Epithelial cell of esophagus (primary cell): ENCODE data around the gene MAML3.

ENCODE experiments used
- DNase-seq: peaks from one replicate; pipeline ENCODE4 v3.0.0; 2010; ENCODE audit warnings: low read depth
- H3K4me3 ChIP-seq: 2 replicates; pipeline ENCODE4 v1.5.1; 2011; ENCODE audit warnings: mild to moderate bottlenecking, low read length, control low read depth
- TF ChIP-seq, protein P1 (sequence below): IDR thresholded peaks from 2 replicates; pipeline ENCODE4 v1.5.1; 2011; ENCODE audit warnings: low read depth, mild to moderate bottlenecking, low read length, control low read depth, inconsistent platforms; ENCODE audit not compliant: insufficient read depth; ENCODE audit errors: missing control alignments

Gene MAML3

DNA sequence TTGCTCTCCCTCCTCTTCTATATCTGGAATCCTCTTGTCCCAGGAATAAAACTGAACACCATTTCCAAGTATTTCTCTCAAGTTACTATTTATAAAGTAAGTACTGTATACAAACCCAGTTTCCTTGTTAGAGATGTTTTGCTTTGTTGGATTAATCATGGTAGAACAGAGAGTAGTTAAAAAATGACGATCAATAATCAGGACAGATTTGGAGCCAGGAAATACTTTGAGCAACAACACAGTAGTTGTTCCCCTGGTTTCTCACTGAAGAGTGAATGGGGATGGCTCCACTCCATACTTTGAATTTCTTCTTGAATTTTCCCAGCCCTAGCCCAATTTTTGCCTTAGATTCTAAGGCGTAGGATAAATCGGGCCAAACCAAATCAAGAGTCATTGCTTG lies 467.0 kb downstream of the MAML3 start:
- no peak for DNase-seq
- H3K4me3 ChIP-seq, result no peak overlapping the region
- TF ChIP-seq, protein P1, sequence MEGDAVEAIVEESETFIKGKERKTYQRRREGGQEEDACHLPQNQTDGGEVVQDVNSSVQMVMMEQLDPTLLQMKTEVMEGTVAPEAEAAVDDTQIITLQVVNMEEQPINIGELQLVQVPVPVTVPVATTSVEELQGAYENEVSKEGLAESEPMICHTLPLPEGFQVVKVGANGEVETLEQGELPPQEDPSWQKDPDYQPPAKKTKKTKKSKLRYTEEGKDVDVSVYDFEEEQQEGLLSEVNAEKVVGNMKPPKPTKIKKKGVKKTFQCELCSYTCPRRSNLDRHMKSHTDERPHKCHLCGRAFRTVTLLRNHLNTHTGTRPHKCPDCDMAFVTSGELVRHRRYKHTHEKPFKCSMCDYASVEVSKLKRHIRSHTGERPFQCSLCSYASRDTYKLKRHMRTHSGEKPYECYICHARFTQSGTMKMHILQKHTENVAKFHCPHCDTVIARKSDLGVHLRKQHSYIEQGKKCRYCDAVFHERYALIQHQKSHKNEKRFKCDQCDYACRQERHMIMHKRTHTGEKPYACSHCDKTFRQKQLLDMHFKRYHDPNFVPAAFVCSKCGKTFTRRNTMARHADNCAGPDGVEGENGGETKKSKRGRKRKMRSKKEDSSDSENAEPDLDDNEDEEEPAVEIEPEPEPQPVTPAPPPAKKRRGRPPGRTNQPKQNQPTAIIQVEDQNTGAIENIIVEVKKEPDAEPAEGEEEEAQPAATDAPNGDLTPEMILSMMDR, result no peak

DNA sequence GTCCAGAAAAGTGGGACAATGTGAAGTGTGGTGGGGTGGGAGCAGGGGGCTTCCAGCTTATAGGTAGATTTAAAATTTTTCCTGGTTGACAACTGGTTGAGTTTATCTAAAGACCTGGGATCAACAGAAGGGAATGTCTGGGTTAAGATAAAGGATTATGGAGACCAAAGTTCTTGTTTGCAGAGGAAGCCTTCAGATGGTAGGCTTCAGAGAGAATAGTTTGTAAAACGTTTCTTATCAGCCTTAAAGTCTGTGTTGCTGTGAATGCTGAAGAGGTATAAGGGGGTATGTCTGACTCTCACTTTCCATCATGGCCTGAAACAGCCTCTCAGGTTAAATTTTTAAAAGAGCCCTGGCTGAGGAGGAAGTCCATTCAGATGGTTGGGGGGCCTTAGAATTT lies 467.9 kb downstream of the MAML3 start:
- H3K4me3 ChIP-seq, result no peak overlapping the region

DNA sequence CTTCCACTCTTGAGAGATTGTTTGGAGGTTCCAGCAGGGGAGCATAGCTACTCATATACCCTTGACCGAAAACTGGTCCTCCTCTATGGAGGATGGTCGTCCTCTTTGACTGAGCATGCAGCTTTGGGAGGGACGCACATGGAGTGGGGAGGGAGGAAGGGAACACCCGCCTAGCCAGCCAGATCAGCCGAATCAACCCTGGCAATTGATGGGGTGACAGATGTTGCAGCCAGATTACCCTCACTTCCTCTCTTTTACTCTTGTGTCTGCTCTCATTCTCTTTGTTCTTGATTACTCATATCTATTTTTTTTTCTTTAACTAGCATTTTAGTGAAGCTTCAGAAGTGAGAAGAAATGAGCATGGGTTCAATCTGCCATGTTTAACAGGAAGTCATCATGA lies 468.8 kb downstream of the MAML3 start:
- no peak for DNase-seq
- TF ChIP-seq, protein P1, result no peak
- H3K4me3 ChIP-seq, result no peak overlapping the region

More for the DNA sequence above, 467.9 kb downstream of the MAML3 start:
- no peak for DNase-seq
- TF ChIP-seq, protein P1, result no peak

DNA sequence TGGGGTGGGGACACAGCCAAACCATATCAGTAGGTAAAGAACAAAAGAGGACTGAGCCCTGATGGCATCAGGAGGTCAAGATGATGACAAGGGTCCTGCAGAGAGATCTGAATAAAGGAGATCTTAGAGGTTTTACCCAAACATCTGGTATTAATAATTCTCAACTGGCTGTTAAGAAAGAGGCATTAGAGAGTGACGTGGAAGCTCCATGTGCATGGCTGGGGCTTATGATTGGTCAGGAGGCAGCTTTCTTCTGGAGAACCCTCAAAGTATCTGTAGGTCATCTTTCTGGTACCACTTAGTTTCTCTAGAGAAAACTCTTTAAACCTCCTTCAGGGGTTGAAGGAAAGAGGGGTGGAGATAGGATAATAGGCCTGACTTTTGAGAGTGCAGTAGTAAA lies 469.6 kb downstream of the MAML3 start:
- TF ChIP-seq, protein P1, result no peak
- DNase-seq, result no peak
- no peak overlapping the region for H3K4me3 ChIP-seq

DNA sequence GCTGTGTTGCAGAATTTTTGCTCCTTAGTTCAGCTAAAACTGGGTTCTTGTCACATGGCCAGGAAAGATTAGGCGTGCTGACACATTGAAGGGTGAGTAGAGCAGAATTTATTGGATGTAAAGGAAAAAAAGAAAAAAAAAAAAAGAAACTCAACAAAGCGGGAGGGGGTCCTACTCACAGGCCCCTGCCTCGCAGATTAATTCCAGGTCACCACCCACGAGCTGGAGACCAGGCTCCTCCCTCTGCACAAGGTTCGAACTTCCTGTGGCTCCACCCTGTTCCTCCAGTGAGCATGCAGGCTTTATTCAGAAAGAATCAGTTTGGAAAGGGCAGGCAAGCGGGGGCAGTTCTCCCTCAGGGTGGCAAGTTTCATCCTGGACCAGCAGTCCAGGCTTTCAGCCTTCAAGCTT lies 471.2 kb downstream of the MAML3 start:
- DNase-seq, result no peak
- TF ChIP-seq, protein P1, result no peak
- no peak overlapping the region for H3K4me3 ChIP-seq

DNA sequence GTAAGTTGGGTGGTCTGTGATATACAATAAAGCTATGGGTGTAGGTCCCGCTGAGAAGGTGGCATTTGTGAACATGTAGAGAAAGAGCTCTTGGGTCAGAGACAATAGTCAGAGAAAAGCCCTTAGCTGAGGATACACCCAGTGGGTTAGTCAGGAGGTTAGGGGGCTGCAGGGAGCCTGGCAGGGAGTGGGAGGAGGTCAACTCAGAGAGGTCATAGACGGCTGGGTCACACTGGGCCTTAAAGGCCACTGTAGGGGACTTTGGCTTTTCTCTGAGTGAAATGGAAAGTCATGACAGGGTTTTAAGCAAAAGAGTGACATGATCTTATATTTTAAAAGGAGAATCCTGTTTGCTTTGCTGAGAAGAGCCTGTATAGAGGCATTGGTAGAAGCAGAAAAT lies 471.7 kb downstream of the MAML3 start:
- no peak overlapping the region for H3K4me3 ChIP-seq
- TF ChIP-seq, protein P1, result no peak
- DNase-seq, result no peak

DNA sequence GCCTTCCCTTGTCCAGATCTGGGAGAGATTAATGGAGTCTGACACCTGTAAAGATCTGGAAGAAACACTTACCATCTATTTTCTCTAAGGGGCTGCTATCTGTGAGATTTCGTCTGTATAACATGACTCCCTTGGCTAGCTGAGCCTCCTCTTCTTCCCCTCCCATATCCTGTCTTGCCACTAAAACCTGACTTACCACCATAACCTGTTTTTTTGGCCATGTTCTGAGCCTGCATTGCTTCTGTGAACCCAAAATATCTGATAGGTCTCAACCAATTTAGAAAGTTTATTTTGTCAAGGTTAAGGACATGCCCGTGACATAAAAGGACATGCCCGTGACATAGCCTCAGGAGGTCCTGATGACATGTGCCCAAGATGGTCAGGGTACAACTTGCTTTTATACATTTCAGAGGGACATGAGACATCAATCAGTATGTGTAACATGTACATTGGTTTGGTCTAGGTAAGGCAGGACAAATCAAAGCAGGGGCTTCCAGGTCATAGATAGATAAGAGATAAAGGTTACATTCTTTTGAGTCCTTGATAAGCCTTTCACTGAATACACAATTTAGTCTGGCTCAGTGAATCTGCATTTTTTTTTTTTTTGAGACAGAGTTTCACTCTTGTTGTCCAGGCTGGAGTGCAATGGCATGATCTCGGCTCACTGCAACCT lies 476.9 kb downstream of the MAML3 start:
- TF ChIP-seq, protein P1, result no peak
- H3K4me3 ChIP-seq, result no peak overlapping the region

More for the DNA sequence above, 476.9 kb downstream of the MAML3 start:
- peak; percentile 59 for DNase-seq
